ENCODE measurements around the gene MPZL2. TPM values are rescaled to one million over a fixed set of nuclear protein-coding genes. Genes with fewer than 3 reads are reported as not detected.

MPZL2 gene
- polyA plus RNA-seq, 3 donors = 16.4 to 56.1 (median 21.3) TPM

GRCh38 chr11:118212131-118212725 lies 51.9 kb downstream of the MPZL2 start:
- DNase-seq (ENCODE audit: extremely low read depth in 1 of 11, low read depth in 9 of 11, low spot score in 4 of 11) = no peak

DNA sequence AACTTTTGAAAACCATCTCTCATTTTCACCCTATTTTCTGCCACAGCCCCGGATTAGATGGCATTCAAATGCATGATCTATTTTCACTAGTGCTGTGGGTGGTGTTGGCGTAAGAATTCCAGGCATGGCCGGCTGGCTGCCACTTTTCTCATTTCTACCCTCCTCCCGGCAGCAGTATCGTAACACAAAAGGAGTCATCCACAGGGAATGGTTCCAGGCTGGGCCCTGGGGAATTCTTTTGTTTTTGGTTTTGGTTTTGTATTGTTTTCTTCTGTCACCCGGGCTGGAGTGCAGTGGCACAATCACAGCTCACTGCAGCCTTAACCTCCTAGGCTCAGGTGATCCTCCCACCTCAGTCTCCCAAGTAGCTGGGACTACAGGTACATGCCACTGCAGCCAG lies 53.1 kb downstream of the MPZL2 start:
- DNase-seq (ENCODE audit: extremely low read depth in 1 of 11, low read depth in 9 of 11, low spot score in 4 of 11) = no peak

GRCh38 chr11:118210323-118210722 lies 53.8 kb downstream of the MPZL2 start:
- no peak for DNase-seq (ENCODE audit: extremely low read depth in 1 of 11, low read depth in 9 of 11, low spot score in 4 of 11)

DNA sequence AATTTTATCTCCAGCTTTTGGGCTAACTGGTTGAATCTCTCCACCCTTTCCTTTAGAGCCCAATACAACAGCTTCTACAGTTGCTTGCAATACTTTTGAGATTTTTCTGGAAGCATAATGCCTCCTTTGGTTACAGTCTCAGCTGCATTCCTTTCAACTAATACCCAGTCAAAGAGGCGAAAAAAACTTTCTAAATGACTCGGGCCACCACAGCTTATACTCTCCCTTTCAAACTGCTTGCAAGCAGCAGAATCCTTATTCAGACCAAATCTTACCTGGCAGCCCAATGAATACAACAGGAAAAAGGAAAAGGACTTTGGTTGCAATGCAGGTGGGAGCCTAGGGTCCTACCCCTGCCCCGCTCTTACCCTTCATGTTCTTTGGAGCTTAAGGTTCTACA lies 55.1 kb downstream of the MPZL2 start:
- no peak for DNase-seq (ENCODE audit: extremely low read depth in 1 of 11, low read depth in 9 of 11, low spot score in 4 of 11)

DNA sequence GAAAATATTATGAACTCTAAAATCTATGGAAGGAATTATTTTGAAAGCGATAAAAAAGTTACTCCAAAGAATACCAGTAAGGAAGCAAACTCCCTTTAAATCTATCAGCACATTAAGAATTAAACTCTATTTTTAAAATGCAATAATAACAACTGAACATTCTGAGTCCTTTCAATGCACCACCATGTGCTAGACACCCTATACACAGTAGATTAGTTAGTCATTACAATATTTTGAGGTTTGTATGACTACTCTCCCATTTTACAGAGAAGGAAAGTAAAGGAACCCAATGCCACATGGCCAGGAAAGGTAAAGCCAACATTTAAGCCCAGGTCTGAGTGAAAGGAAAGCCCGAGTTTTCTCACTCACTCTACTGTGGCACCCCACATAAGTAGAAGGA lies 57.0 kb downstream of the MPZL2 start:
- no peak for DNase-seq (ENCODE audit: extremely low read depth in 1 of 11, low read depth in 9 of 11, low spot score in 4 of 11)

- peak in 4 of 11 donors; percentile 23 to 38 (median 32) for DNase-seq (ENCODE audit: extremely low read depth in 1 of 11, low read depth in 9 of 11, low spot score in 4 of 11)
Measured at GRCh38 chr11:118206391-118207031, 57.6 kb downstream of the MPZL2 start.

- no peak for DNase-seq (ENCODE audit: extremely low read depth in 1 of 11, low read depth in 9 of 11, low spot score in 4 of 11)
Measured at GRCh38 chr11:118205606-118206378, 58.3 kb downstream of the MPZL2 start.

Other genes starting within 250 kb of the MPZL2 start
- 10 to 100 TPM; 20.1 to 46.6 (median 25.6) TPM for gene TMPRSS4, start 187.2 kb downstream of the MPZL2 start, polyA plus RNA-seq (ENCODE audit: insufficient read length in 3 of 3)
- under 1 TPM; 0.09 to 0.21 (median 0.11) TPM for gene SMIM35, start 177.3 kb downstream of the MPZL2 start, polyA plus RNA-seq (ENCODE audit: insufficient read length in 3 of 3)
- 1 to 10 TPM; 1.1 to 1.6 (median 1.2) TPM for gene SCN4B, start 111.5 kb downstream of the MPZL2 start, polyA plus RNA-seq (ENCODE audit: insufficient read length in 3 of 3)
- gene SCN2B, start 87.7 kb downstream of the MPZL2 start, polyA plus RNA-seq (ENCODE audit: insufficient read length in 3 of 3) = 1 to 10 TPM; 3.5 to 5.3 (median 3.9) TPM
- gene JAML, start 39.3 kb downstream of the MPZL2 start, polyA plus RNA-seq (ENCODE audit: insufficient read length in 3 of 3) = 1 to 10 TPM; 2.9 to 4.1 (median 2.9) TPM
- 1 to 10 TPM; 5.1 to 8.2 (median 6.8) TPM for gene MPZL3, start 11.9 kb downstream of the MPZL2 start, polyA plus RNA-seq (ENCODE audit: insufficient read length in 3 of 3)
- under 1 TPM; 0.36 to 0.48 (median 0.39) TPM for gene CD3E, start 40.4 kb upstream of the MPZL2 start, polyA plus RNA-seq (ENCODE audit: insufficient read length in 3 of 3)
- gene CD3D, start 78.4 kb upstream of the MPZL2 start, polyA plus RNA-seq (ENCODE audit: insufficient read length in 3 of 3) = under 1 TPM in 2 of 3 donors, not detected in 1; 0.43 to 0.65 TPM
- under 1 TPM; 0.07 to 0.20 (median 0.17) TPM for gene CD3G, start 80.0 kb upstream of the MPZL2 start, polyA plus RNA-seq (ENCODE audit: insufficient read length in 3 of 3)
- gene UBE4A, start 95.3 kb upstream of the MPZL2 start, polyA plus RNA-seq (ENCODE audit: insufficient read length in 3 of 3) = 10 to 100 TPM; 34.8 to 48.3 (median 43.1) TPM
- 100 to 1,000 TPM; 386 to 467 (median 459) TPM for gene ATP5MG, start 137.3 kb upstream of the MPZL2 start, polyA plus RNA-seq (ENCODE audit: insufficient read length in 3 of 3)
- gene KMT2A, start 172.2 kb upstream of the MPZL2 start, polyA plus RNA-seq (ENCODE audit: insufficient read length in 3 of 3) = 10 to 100 TPM; 43.7 to 47.3 (median 45.4) TPM

Data from renal cortex interstitium (tissue), 11 donors.